Right cardiac atrium (tissue), 5 donors: ENCODE data around the gene TACC3. TPM values are rescaled to one million over a fixed set of nuclear protein-coding genes. Genes with fewer than 3 reads are reported as not detected.

ENCODE experiments used
- ATAC-seq, 2 donors: fragments of 200-7000 bp; cut with Tn5 transposase; one replicate each; pipeline versions ENCODE4 v1.8.0 to v1.9.1; 2020; ENCODE audit warnings: moderate library complexity in 2 of 2, mild to moderate bottlenecking in 1 of 2
- DNase-seq, 3 donors: peaks; one replicate each; pipeline ENCODE4 v3.0.0-alpha.2; 2020
- H3K27ac ChIP-seq: one replicate; pipeline ENCODE4 v1.5.1; 2013; ENCODE audit warnings: mild to moderate bottlenecking, low read length, control low read depth, moderate library complexity
- H3K27me3 ChIP-seq: one replicate; pipeline ENCODE4 v1.6.1; 2013; ENCODE audit not compliant: control insufficient read depth, insufficient read depth
- H3K4me1 ChIP-seq: one replicate; pipeline ENCODE4 v1.6.1; 2013; ENCODE audit warnings: low read length; ENCODE audit not compliant: control insufficient read depth, insufficient read depth
- H3K4me3 ChIP-seq: one replicate; pipeline ENCODE4 v1.5.1; 2013; ENCODE audit warnings: low read length, control low read depth
- H3K9me3 ChIP-seq: one replicate; pipeline ENCODE4 v1.6.1; 2013; ENCODE audit warnings: low read length; ENCODE audit not compliant: control insufficient read depth
- WGBS: extraction: QIAGEN DNeasy Blood & Tissue Kit; methylation state at CpG from one replicate; pipeline ENCODE4 v1.1.7; 2013; 5-methylcytosine and 5-hydroxymethylcytosine counted together
- intact Hi-C, 4 donors: fragments of 100-400 bp; cut with DNase I; formaldehyde crosslinking; loops; one replicate each; pipeline versions ENCODE4 v1.11.0 to v1.14.0; 2022 to 2023
- long read RNA-seq, 4 donors: library from polyadenylated mRNA; unstranded; transcript quantifications; one replicate each; pipeline ENCODE4 v2.0.0, GENCODE V29; 2020 to 2021
- polyA plus RNA-seq: library from polyadenylated mRNA; stranded (reverse); fragments of 200-250 nt; gene quantifications from one replicate; pipeline ENCODE4 v1.2.3, GENCODE V29; 2013
- total RNA-seq, 4 donors: library from RNA; stranded (reverse); fragmentation: NEBNext Ultra II Directional; extraction: Animal tissue kit (Norgen Biotek cat#: 25700); gene quantifications; one replicate each; pipeline ENCODE4 v1.2.1, GENCODE V29; 2021
- donor health status: healthy with polysubstance abuse.
- donor health status: DM: no; HTN: yes; CAD: no.
- donor health status: DM: no; HTN: no; CAD: no.
- donor health status: DM: no; HTN: yes; CAD: no; lungs with severe emphysema.
- donor health status: DM: yes; HTN: yes; CAD: no.

Gene TACC3
- 10 to 100 TPM in 1 of 4 donors, 1 to 10 TPM in 3; 4.1 to 10.8 (median 6.5) TPM for total RNA-seq
- polyA plus RNA-seq, result 6.3 TPM
- long read RNA-seq, donor 1, transcript TACC3-201 (16 exons, 2,781 nt), result major isoform, 6 of 10 reads
- long read RNA-seq, donor 1, partial matches to known transcripts, result 3 of 10 reads
- long read RNA-seq, donor 1, other reads (novel, unspliced or antisense), result 1 of 10 reads
- long read RNA-seq, donor 2, partial matches to known transcripts, result 4 of 12 reads
- long read RNA-seq, donor 2, other reads (novel, unspliced or antisense), result 5 of 12 reads
- long read RNA-seq, donor 3, partial matches to known transcripts, result 24 of 27 reads
- long read RNA-seq, donor 3, other reads (novel, unspliced or antisense), result 3 of 27 reads
- long read RNA-seq, donor 4, partial matches to known transcripts, result 1 of 1 reads
- long read RNA-seq, donor 4, other reads (novel, unspliced or antisense), result 0 of 1 reads

GRCh38 chr4:1721003-1721665 lies at the start of gene TACC3, which contains the start of gene TMEM129:
TACC3 (plus strand) TSS chr4:1721521; CDS start chr4:1723422, 1,901 bp downstream.
TMEM129 (minus strand) TSS chr4:1721323; CDS start chr4:1720837, 486 bp downstream.
- H3K9me3 ChIP-seq, result no peaks in the 10 kb centered on the region
- WGBS, result under 1% methylated on average over 80 of the region's 83 CpGs
- no peaks in the 10 kb centered on the region for H3K27me3 ChIP-seq
- ATAC-seq, result peak; percentile 91 to 92
- intact Hi-C loops, result loop anchor here in 1 of 4 donors (10.0 kb wide), 1 partner anchor 366 kb away; no protein-coding TSS in a partner anchor
- DNase-seq, result peak; percentile 93 to 96 (median 96)
- peak within 1 kb of the TSS; percentile 90 for H3K27ac ChIP-seq
- no peaks in the 10 kb centered on the region for H3K4me1 ChIP-seq
- H3K4me3 ChIP-seq, result peak within 1 kb of the TSS; percentile 63

- Histone ChIP-seq H3K27me3 (no peaks in the 10 kb centered on the region), H3K9me3 (no peaks in the 10 kb centered on the region), H3K4me1 (no peaks in the 10 kb centered on the region), H3K27ac (no peak overlapping the region), H3K4me3 (no peak overlapping the region)
- intact Hi-C loops, result no loop called here
- no peak for ATAC-seq
- WGBS, result 82% methylated on average over 20 of the region's 20 CpGs
- DNase-seq, result peak in 1 of 3 donors; percentile 47
Measured at GRCh38 chr4:1673671-1674070, 47.6 kb upstream of the TACC3 start.

- WGBS, result 61% methylated on average over 9 of the region's 9 CpGs
- DNase-seq, result peak in 1 of 3 donors; percentile 0
- no peak for ATAC-seq
- no peak overlapping the region for H3K4me3 ChIP-seq
- H3K27ac ChIP-seq, result no peak overlapping the region
- no peaks in the 10 kb centered on the region for H3K27me3 ChIP-seq
- intact Hi-C loops, result no loop called here
- H3K9me3 ChIP-seq, result no peaks in the 10 kb centered on the region
- H3K4me1 ChIP-seq, result no peaks in the 10 kb centered on the region
Measured at GRCh38 chr4:1674682-1675081, 46.6 kb upstream of the TACC3 start.

GRCh38 chr4:1675136-1675801 lies 46.1 kb upstream of the TACC3 start:
- WGBS, result 81% methylated on average over 19 of the region's 19 CpGs
- H3K4me1 ChIP-seq, result no peaks in the 10 kb centered on the region
- H3K27ac ChIP-seq, result no peak overlapping the region
- no peaks in the 10 kb centered on the region for H3K27me3 ChIP-seq
- H3K9me3 ChIP-seq, result no peaks in the 10 kb centered on the region
- no peak overlapping the region for H3K4me3 ChIP-seq
- peak in 1 of 3 donors; percentile 27 for DNase-seq
- intact Hi-C loops, result no loop called here
- no peak for ATAC-seq

- Histone ChIP-seq H3K27ac (no peak overlapping the region), H3K9me3 (no peaks in the 10 kb centered on the region), H3K4me3 (no peak overlapping the region), H3K4me1 (no peaks in the 10 kb centered on the region), H3K27me3 (no peaks in the 10 kb centered on the region)
- WGBS, result 81% methylated on average over 10 of the region's 10 CpGs
- ATAC-seq (no peak), DNase-seq (peak in 1 of 3 donors; percentile 41)
- intact Hi-C loops, result no loop called here
Measured at GRCh38 chr4:1675802-1676137, 45.6 kb upstream of the TACC3 start.

GRCh38 chr4:1676605-1677525 lies 44.5 kb upstream of the TACC3 start:
- Histone ChIP-seq H3K27me3 (no peaks in the 10 kb centered on the region), H3K9me3 (no peaks in the 10 kb centered on the region), H3K27ac (no peak overlapping the region), H3K4me3 (no peak overlapping the region), H3K4me1 (no peaks in the 10 kb centered on the region)
- intact Hi-C loops, result no loop called here
- WGBS, result 74% methylated on average over 25 of the region's 25 CpGs
- DNase-seq, result peak in 1 of 3 donors; percentile 16
- no peak for ATAC-seq

GRCh38 chr4:1678244-1678643 lies 43.1 kb upstream of the TACC3 start:
- H3K9me3 ChIP-seq, result no peaks in the 10 kb centered on the region
- DNase-seq (peak in 1 of 3 donors; percentile 1), ATAC-seq (no peak)
- no peaks in the 10 kb centered on the region for H3K4me1 ChIP-seq
- no peak overlapping the region for H3K4me3 ChIP-seq
- WGBS, result 84% methylated on average over 5 of the region's 5 CpGs
- intact Hi-C loops, result no loop called here
- H3K27me3 ChIP-seq, result no peaks in the 10 kb centered on the region
- H3K27ac ChIP-seq, result no peak overlapping the region

- intact Hi-C loops, result no loop called here
- no peaks in the 10 kb centered on the region for H3K9me3 ChIP-seq
- peak in 1 of 3 donors; percentile 27 for DNase-seq
- H3K4me1 ChIP-seq, result no peaks in the 10 kb centered on the region
- 86% methylated on average over 13 of the region's 13 CpGs for WGBS
- no peaks in the 10 kb centered on the region for H3K27me3 ChIP-seq
- H3K4me3 ChIP-seq, result no peak overlapping the region
- no peak overlapping the region for H3K27ac ChIP-seq
- ATAC-seq, result no peak
Measured at GRCh38 chr4:1682860-1683259, 38.5 kb upstream of the TACC3 start.

GRCh38 chr4:1683261-1683735 lies 38.0 kb upstream of the TACC3 start:
- 8% methylated on average over 13 of the region's 13 CpGs for WGBS
- peak in 1 of 3 donors; percentile 36 for DNase-seq
- Histone ChIP-seq H3K4me1 (no peaks in the 10 kb centered on the region), H3K27ac (peak overlapping the region; percentile 22), H3K27me3 (no peaks in the 10 kb centered on the region), H3K9me3 (no peaks in the 10 kb centered on the region), H3K4me3 (peak overlapping the region; percentile 30)
- intact Hi-C loops, result no loop called here
- ATAC-seq, result peak in 1 of 2 donors; percentile 3
